Measurements from ENCODE around the gene IDUA. TPM values are rescaled to one million over a fixed set of nuclear protein-coding genes. Genes with fewer than 3 reads are reported as not detected.
A peak's percentile ranks its signal among the peaks of the same experiment; 100 is the strongest.

The IDUA gene
- total RNA-seq, 2 donors from 2014 or later, result 11.8 to 13.9 TPM

DNA sequence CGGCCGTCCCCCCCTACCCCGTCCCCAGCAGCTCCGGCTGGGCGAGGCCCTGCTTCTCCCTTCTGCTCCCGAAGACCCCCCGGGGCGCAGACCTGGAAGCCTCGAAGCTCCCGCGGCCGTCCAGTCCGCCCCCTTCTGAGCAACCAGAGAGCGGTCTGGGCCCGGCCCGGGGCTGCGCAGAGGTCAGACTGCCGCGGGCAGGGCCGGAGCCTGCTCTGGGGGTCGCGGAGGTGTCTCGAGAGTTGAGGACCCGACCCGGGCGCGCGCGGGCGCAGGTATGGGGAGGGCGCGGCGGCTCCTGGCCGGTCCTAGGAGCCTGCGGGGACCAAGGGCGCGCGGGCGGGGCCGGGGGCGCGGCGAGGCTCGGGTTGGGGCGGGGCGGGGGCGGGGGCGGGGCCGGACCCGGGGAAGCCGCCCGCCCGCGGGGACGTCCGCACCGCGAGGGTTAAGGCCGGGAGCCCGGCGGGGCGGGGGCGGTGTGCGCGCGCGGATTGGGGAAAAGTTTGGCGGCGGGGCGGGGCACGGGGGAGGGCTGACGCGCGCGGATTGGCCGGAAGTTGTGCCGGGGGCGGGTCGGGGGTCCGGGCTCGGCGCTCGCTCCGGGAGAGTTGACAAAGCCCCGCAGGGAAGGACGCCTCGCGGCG, 24.3 kb downstream of the IDUA start, which contains the start of gene FGFRL1:
Gene FGFRL1, plus strand, starts transcription at position 605 of the 644 bp plus-strand sequence. CDS start 860 bp downstream, outside the sequence.
- Mint-ChIP-seq H3K27ac (peak within 1 kb of the TSS; percentile 61), H3K9me3 (peaks cover 0 to 3% of the 10 kb centered on the region in 2 donors), H3K4me3 (peak within 1 kb of the TSS; percentile 84 to 91), H3K27me3 (ENCODE audit: low read depth) (peaks cover 28% of the 10 kb centered on the region), H3K36me3 (ENCODE audit: insufficient read depth in 2 of 2) (no peaks in the 10 kb centered on the region), H3K4me1 (ENCODE audit: low read depth) (peaks cover 13% of the 10 kb centered on the region)
- ATAC-seq (replicated peaks in 1 of 2) (peak; percentile 62 to 68), DNase-seq (peak; percentile 95 to 96)

DNA sequence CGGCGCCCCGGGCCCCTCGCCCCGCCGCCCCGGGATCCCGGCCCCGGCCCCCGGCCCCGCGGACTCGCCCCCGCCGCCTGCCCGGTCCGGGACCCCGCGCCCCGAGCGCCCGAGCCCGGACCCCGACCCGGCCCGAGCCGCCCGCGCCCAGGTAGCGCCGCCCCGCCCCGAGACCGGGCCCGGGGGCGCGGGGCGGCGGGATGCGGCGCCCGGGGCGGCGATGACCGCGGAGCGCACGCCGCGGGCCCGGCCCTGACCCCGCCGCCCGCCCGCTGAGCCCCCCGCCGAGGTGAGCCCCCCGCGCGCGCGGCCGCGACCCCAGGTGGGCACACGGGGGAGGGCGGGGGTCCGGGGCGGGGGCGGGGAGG, 24.8 kb downstream of the IDUA start:
- H3K4me3 Mint-ChIP-seq, result peak overlapping the region in 1 of 2 donors; percentile 42
- H3K4me1 Mint-ChIP-seq (ENCODE audit: low read depth), result peaks cover 13% of the 10 kb centered on the region

DNA sequence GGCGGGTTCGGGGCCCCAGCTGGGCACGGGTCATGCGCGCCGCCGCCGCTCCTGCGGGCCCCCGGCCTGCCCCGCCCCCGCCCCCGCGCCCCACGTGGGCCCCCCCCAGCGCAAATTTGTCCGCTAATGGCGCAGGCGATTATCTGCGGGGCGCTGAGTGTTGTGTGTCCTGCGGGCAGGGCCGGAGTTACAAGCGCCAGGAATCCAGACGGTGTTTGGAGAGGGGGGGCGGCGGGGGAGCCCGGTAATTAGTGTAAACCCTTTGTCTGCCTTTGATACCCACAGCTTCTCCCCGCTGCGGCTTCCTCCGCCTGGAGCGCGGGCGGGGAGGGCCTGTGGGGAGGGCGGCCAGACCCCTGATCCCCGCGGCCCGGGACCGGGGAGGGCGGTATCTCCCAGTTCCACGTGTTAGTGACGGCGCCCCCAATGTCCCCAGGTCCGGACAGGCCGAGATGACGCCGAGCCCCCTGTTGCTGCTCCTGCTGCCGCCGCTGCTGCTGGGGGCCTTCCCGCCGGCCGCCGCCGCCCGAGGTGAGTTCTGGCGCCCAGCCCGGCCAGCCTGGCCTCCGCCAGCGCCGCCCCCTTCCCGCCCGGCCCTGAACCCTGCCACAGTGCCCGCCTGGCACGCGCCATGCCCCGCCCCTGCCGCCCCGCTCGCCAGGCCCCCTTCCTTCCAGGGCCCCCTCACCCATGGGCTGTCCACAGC, 25.3 kb downstream of the IDUA start:
- Mint-ChIP-seq H3K9me3 (no peaks in the 10 kb centered on the region), H3K4me3 (peak overlapping the region; percentile 49 to 70), H3K27ac (no peak overlapping the region), H3K36me3 (ENCODE audit: insufficient read depth in 2 of 2) (no peaks in the 10 kb centered on the region), H3K4me1 (ENCODE audit: low read depth) (peaks cover 13% of the 10 kb centered on the region), H3K27me3 (ENCODE audit: low read depth) (peaks cover 21% of the 10 kb centered on the region)
- ATAC-seq (replicated peaks in 1 of 2) (no peak), DNase-seq (peak; percentile 30 to 34)

More for the DNA sequence above, 24.8 kb downstream of the IDUA start:
- peaks cover 27% of the 10 kb centered on the region for H3K27me3 Mint-ChIP-seq (ENCODE audit: low read depth)
- ATAC-seq (replicated peaks in 1 of 2), result no peak
- no peak overlapping the region for H3K27ac Mint-ChIP-seq
- H3K36me3 Mint-ChIP-seq (ENCODE audit: insufficient read depth in 2 of 2), result no peaks in the 10 kb centered on the region
- peaks cover 0 to 3% of the 10 kb centered on the region in 2 donors for H3K9me3 Mint-ChIP-seq
- no peak for DNase-seq

DNA sequence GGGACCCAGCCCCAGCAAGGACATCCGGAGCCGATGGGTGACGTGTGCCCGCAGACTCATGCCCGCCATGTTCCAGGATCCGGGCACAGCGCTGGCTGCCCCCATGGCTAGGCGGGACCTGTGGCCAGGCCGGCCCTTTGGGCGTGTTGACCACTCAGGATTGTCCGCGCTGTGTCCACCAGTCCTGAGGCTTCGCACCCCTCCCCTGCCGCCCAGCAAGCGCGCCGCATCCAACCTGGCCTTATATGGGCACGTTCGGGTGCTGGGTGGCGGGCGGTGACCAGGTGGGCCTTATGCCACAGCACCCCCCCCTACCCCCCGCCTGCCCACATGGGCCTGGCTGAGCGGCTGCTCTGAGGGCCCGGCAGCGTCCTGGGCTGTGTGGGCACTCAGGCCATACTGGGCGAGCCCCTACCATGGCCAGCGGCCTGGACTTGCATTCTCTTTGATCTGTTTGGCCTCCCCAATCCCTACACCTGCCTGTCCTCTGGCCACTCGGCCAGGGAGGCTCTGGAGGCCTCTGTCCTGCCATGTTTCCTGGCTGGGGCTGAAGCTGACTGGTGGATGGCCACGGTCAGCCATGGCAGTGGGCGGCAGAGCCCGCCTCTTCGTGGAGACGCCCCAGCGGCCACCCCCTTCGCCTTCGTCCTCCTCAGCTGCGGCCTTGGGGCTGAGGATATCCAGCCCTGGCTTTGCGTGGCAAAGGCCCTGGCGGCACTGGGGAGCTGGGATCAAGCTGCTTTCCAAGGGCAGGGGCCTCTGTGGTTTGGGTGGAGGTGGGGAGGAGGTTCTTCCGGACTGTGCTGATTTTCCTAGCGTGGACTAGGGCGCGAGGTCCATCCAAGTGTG, 26.6 kb downstream of the IDUA start:
- Mint-ChIP-seq H3K9me3 (no peaks in the 10 kb centered on the region), H3K4me1 (ENCODE audit: low read depth) (peaks cover 13% of the 10 kb centered on the region), H3K36me3 (ENCODE audit: insufficient read depth in 2 of 2) (no peaks in the 10 kb centered on the region), H3K27me3 (ENCODE audit: low read depth) (peaks cover 9% of the 10 kb centered on the region), H3K27ac (no peak overlapping the region), H3K4me3 (peak overlapping the region; percentile 37 to 44)
- ATAC-seq (replicated peaks in 1 of 2) (no peak), DNase-seq (no peak)

DNA sequence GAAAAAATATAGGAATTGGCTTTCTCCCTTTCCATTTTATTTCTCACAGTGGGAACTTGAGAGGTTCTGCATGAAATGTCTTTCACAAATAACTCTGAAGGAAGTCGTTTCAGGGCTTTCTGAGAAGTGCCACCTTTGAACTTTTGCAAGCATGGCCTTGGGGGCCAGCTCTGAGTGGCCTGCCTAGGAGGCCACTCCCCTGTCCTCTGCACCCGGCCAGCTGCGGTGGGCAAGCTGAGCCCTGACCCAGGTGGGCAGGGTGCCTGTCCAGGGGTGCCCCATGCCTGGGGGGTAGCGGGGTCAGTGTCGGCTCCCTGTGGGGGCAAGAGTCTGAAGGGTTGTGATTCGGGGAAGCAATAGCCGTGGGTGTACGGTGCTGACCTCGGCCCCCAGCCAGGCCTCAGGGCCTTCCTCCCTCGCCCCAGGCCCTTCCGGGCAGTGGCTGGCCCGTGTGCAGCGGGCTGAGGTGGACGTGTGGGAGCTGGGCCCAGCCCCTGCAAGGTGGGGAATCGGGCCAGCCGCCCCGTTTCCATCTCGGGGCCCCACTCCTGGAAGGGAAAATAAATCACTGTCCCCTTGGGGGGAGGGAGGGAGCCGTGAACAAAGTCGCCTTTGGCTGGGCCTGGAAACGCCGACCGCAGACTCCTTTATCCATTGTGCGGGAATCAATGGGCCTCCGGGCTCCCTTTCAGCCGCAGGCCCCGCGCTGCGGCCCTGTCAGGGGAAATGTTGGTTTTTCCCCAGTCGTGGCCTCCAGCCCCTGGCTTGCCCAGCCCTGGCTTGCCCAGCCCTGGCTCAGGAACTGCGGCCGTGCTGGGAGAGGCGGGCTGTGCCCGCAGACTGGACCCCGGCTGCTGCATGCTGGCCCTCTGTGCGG, 27.7 kb downstream of the IDUA start:
- no peak for DNase-seq
- Mint-ChIP-seq H3K9me3 (no peaks in the 10 kb centered on the region), H3K4me3 (no peak overlapping the region), H3K4me1 (ENCODE audit: low read depth) (peaks cover 6% of the 10 kb centered on the region), H3K36me3 (ENCODE audit: insufficient read depth in 2 of 2) (no peaks in the 10 kb centered on the region), H3K27me3 (ENCODE audit: low read depth) (no peaks in the 10 kb centered on the region), H3K27ac (no peak overlapping the region)
- no peak for ATAC-seq (replicated peaks in 1 of 2)

DNA sequence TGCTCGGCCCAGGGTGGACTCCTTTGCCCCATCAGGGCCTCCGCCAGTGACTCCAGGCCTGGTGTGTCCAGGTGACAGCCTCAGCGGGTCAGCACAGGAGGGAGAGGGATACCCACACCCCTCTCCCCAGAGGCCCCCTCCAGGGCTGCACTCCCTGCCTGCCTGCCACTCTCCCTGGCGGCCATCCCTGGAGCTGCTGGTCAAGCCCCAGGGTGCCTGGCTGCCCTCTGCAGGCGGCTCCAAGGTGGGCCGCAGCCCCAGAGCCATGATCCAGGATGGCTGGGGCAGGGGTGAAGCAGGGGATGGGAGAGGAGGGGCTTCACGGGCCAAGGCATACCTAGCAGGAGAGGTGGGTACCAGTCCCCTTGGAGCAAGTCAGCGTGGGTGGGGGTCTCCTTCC, 28.3 kb downstream of the IDUA start:
- no peak overlapping the region for H3K27ac Mint-ChIP-seq
- H3K36me3 Mint-ChIP-seq (ENCODE audit: insufficient read depth in 2 of 2), result no peaks in the 10 kb centered on the region
- no peaks in the 10 kb centered on the region for H3K9me3 Mint-ChIP-seq
- peaks cover 6% of the 10 kb centered on the region for H3K4me1 Mint-ChIP-seq (ENCODE audit: low read depth)
- H3K27me3 Mint-ChIP-seq (ENCODE audit: low read depth), result no peaks in the 10 kb centered on the region
- no peak for DNase-seq
- H3K4me3 Mint-ChIP-seq, result no peak overlapping the region
- no peak for ATAC-seq (replicated peaks in 1 of 2)

DNA sequence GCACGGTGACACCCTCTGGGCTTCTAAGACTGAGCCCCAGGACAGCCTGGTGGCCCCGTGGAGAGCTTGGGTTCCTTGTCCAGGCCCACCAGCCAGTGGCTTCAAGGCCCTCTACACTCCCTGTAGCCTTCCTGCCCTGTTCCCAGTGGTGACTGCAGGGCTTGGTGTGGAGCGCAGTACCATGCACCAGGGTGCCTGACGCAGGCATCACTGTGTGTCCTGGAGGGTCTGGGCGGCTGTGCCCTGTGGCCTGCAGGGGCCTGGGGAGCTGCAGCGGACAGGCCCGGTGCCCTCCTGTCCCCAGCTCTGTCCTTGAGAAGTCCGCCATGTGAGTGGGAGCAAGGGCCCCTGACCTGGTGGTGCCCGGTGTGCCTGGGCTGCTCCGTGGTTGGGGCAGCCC, 28.9 kb downstream of the IDUA start:
- no peak overlapping the region for H3K4me3 Mint-ChIP-seq
- no peaks in the 10 kb centered on the region for H3K27me3 Mint-ChIP-seq (ENCODE audit: low read depth)
- H3K36me3 Mint-ChIP-seq (ENCODE audit: insufficient read depth in 2 of 2), result no peaks in the 10 kb centered on the region
- DNase-seq (no peak), ATAC-seq (replicated peaks in 1 of 2) (no peak)
- H3K9me3 Mint-ChIP-seq, result no peaks in the 10 kb centered on the region
- H3K27ac Mint-ChIP-seq, result no peak overlapping the region
- peaks cover under 1% of the 10 kb centered on the region for H3K4me1 Mint-ChIP-seq (ENCODE audit: low read depth)

DNA sequence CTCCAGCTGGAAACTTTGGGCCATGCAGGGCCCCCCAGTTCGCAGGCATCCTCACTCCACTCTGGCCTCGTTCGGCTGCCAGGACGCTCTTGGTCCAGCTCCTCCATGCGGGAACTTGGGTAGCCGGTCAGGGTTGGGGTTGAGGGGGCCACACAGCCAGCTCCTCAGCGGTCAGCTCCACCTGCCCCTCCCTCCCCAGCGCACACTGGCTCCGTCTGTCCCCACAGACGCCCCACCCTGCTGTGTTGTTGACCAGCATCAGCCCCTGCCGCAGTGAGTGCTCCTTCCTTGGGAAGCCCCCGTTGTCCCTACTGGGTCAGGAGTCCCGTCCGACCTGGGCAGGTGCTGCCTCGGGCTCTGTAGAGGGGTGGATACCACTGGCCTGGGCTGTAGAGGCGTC, 30.4 kb downstream of the IDUA start:
- H3K36me3 Mint-ChIP-seq (ENCODE audit: insufficient read depth in 2 of 2), result no peaks in the 10 kb centered on the region
- no peaks in the 10 kb centered on the region for H3K27me3 Mint-ChIP-seq (ENCODE audit: low read depth)
- no peaks in the 10 kb centered on the region for H3K4me1 Mint-ChIP-seq (ENCODE audit: low read depth)
- ATAC-seq (replicated peaks in 1 of 2) (no peak), DNase-seq (no peak)
- H3K9me3 Mint-ChIP-seq, result no peaks in the 10 kb centered on the region
- no peak overlapping the region for H3K4me3 Mint-ChIP-seq
- no peak overlapping the region for H3K27ac Mint-ChIP-seq

DNA sequence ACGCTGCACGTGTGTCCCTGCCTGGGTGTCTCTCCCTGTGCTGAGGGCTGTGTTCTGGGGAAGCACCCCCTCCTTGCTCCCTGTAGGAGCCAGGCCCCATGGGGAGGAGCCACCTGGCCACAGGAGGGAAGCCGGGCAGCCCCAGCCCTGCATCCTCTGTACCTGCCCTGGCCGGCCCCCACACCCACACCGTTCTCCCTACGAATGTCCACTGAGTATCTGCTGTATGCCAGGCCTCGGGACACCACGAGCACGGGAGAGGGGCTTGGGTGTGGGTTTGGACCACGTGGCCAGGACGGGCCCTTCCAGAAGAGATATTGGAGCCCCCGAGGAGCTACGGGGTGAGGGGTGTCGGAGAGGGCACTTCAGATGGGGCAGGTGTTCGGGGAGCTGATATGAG, 30.9 kb downstream of the IDUA start:
- Mint-ChIP-seq H3K36me3 (ENCODE audit: insufficient read depth in 2 of 2) (no peaks in the 10 kb centered on the region), H3K9me3 (no peaks in the 10 kb centered on the region), H3K4me1 (ENCODE audit: low read depth) (no peaks in the 10 kb centered on the region), H3K27ac (no peak overlapping the region), H3K27me3 (ENCODE audit: low read depth) (no peaks in the 10 kb centered on the region), H3K4me3 (no peak overlapping the region)
- DNase-seq (no peak), ATAC-seq (replicated peaks in 1 of 2) (no peak)

DNA sequence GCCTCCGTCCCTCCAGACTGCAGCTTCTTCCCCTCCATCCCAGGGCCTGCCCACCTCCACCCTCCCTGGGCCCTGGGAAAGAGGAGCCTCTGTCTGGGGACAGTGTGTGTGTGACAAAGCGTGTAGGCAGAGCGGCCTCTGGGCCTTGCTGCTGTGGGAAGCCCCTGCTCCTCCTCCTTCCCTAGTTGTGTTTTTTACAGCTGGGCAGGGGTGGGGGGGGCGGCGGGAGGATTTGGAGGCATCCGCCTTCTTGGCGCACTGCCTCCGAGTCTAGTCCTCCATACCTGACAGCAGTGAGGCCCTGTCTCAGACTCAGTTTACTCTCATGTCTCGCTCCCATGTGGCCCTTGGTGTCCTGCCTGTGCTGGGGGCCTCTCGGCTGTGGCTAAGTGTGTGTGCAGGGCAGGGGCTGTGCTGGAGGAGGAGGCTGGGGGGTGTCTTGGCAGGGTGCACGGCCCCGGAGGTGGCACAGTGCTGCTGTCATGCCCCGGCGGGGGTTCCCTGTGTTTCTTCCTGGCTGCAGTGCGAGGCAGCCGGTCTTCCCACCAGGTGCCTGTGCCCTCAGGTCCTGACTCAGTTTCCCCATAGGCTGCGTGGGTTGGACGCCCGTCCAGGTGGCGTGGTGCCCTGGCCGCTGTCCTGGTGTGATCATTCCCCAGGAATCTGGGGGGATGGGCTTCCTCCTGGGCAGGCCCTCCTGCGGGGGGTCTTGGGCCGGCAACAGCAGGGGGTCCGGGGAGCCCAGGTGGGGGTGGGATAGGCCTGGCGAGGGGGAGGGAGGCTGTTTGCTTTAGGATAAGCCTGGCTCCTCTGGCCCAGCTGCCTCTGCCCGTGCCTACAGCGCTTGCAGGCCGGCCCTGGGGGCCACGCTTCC, 31.5 kb downstream of the IDUA start:
- ATAC-seq (replicated peaks in 1 of 2), result no peak
- H3K4me1 Mint-ChIP-seq (ENCODE audit: low read depth), result no peaks in the 10 kb centered on the region
- no peaks in the 10 kb centered on the region for H3K27me3 Mint-ChIP-seq (ENCODE audit: low read depth)
- H3K27ac Mint-ChIP-seq, result no peak overlapping the region
- H3K9me3 Mint-ChIP-seq, result no peaks in the 10 kb centered on the region
- no peak for DNase-seq
- no peak overlapping the region for H3K4me3 Mint-ChIP-seq
- H3K36me3 Mint-ChIP-seq (ENCODE audit: insufficient read depth in 2 of 2), result no peaks in the 10 kb centered on the region

DNA sequence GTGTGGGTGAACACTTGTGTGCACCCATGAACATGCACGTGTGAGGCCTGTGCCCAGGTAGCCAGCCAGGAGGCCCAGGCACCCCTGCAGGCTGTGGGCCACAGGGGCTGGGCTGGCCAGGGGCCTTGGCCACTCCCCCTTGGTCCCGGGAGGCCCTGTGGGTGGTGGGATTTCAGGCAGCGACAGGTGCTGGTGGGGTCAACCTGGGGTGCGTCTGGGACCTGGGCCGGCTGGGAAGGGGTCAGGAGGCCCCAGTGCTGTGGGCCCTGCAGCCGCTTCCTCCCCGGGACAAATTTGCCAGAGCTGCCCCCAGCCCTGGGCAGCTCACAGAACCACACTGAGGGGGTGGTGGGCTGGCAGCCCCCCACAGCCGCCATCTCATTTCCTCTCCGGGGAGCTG, 32.5 kb downstream of the IDUA start:
- Mint-ChIP-seq H3K27me3 (ENCODE audit: low read depth) (no peaks in the 10 kb centered on the region), H3K36me3 (ENCODE audit: insufficient read depth in 2 of 2) (peaks cover 0 to 2% of the 10 kb centered on the region in 2 donors), H3K27ac (no peak overlapping the region), H3K4me1 (ENCODE audit: low read depth) (no peaks in the 10 kb centered on the region), H3K9me3 (no peaks in the 10 kb centered on the region), H3K4me3 (no peak overlapping the region)
- ATAC-seq (replicated peaks in 1 of 2) (no peak), DNase-seq (no peak)

All from activated T-cell treated with anti-CD3 and anti-CD28 coated beads, Interleukin-2, amount 50 U/mL, for 72 hours (primary cell).